ENCODE results near the gene APOC3.
A peak's percentile ranks its signal among the peaks of the same experiment; 100 is the strongest.

Gene APOC3

GRCh38 chr11:116873381-116873780, 43.7 kb downstream of the APOC3 start:
- H3K4me3 ChIP-seq (ENCODE audit: low read depth, low read length) = no peak overlapping the region
- no peak for TF ChIP-seq CTCF (IDR thresholded peaks at IDR 0.05; ENCODE audit: insufficient read depth, low read depth, low read length, missing control alignments)
- no peak for DNase-seq (ENCODE audit: low read depth)

GRCh38 chr11:116874251-116874650, 44.5 kb downstream of the APOC3 start:
- no peak for TF ChIP-seq CTCF (IDR thresholded peaks at IDR 0.05; ENCODE audit: insufficient read depth, low read depth, low read length, missing control alignments)
- no peak for DNase-seq (ENCODE audit: low read depth)
- no peak overlapping the region for H3K4me3 ChIP-seq (ENCODE audit: low read depth, low read length)

- no peak for TF ChIP-seq CTCF (IDR thresholded peaks at IDR 0.05; ENCODE audit: insufficient read depth, low read depth, low read length, missing control alignments)
- no peak overlapping the region for H3K4me3 ChIP-seq (ENCODE audit: low read depth, low read length)
- no peak for DNase-seq (ENCODE audit: low read depth)
These were observed 45.5 kb downstream of the APOC3 start for GRCh38 chr11:116875194-116875593.

- no peak overlapping the region for H3K4me3 ChIP-seq (ENCODE audit: low read depth, low read length)
- no peak for DNase-seq (ENCODE audit: low read depth)
- TF ChIP-seq CTCF (IDR thresholded peaks at IDR 0.05; ENCODE audit: insufficient read depth, low read depth, low read length, missing control alignments) = no peak
These were observed 46.9 kb downstream of the APOC3 start for GRCh38 chr11:116876656-116877055.

- H3K4me3 ChIP-seq (ENCODE audit: low read depth, low read length) = no peak overlapping the region
- DNase-seq (ENCODE audit: low read depth) = peak; percentile 74
- TF ChIP-seq CTCF (IDR thresholded peaks at IDR 0.05; ENCODE audit: insufficient read depth, low read depth, low read length, missing control alignments) = peak; percentile 60
These were observed 50.3 kb downstream of the APOC3 start for GRCh38 chr11:116879800-116880625.

- no peak for TF ChIP-seq CTCF (IDR thresholded peaks at IDR 0.05; ENCODE audit: insufficient read depth, low read depth, low read length, missing control alignments)
- H3K4me3 ChIP-seq (ENCODE audit: low read depth, low read length) = no peak overlapping the region
- no peak for DNase-seq (ENCODE audit: low read depth)
These were observed 51.4 kb downstream of the APOC3 start for GRCh38 chr11:116881143-116881542.

GRCh38 chr11:116882386-116882785, 52.7 kb downstream of the APOC3 start:
- no peak for DNase-seq (ENCODE audit: low read depth)
- TF ChIP-seq CTCF (IDR thresholded peaks at IDR 0.05; ENCODE audit: insufficient read depth, low read depth, low read length, missing control alignments) = no peak
- H3K4me3 ChIP-seq (ENCODE audit: low read depth, low read length) = no peak overlapping the region

Measured in GM12865 (cell line).